G401 (cell line): Measurements from ENCODE around the gene CTSO. TPM values are rescaled to one million over a fixed set of nuclear protein-coding genes. Genes with fewer than 3 reads are reported as not detected.
"Not testable (repeated sequence)": the region's sequence is repeated elsewhere in the genome, so short reads cannot be mapped to it uniquely, and the experiment has no call there.

Experiments
- DNase-seq: peaks from one replicate; pipeline ENCODE4 v3.0.0-alpha.2; 2015; ENCODE audit warnings: low spot score
- in situ Hi-C: cut with HindIII; loops from 2 replicates; pipeline ENCODE4 v1.10.0; 2016; ENCODE audit warnings: low sequenced_read_pairs, mixed read lengths
- total RNA-seq: library from RNA; depleted of rRNA; stranded (reverse); fragments of >200 nt; shearing (Covaris generic); gene quantifications from 2 replicates; pipeline ENCODE4 v1.2.3, GENCODE V29; 2014

Gene CTSO
- total RNA-seq, 1 experiment from 2014 or later, result 14.9 TPM

GRCh38 chr4:155911905-155912304, 41.8 kb downstream of the CTSO start:
- DNase-seq, result no peak
- in situ Hi-C loops, result no loop called here

GRCh38 chr4:155909615-155910226, 43.9 kb downstream of the CTSO start:
- no peak for DNase-seq
- in situ Hi-C loops, result no loop called here

- no peak for DNase-seq
- in situ Hi-C loops, result no loop called here
Observed at GRCh38 chr4:155908187-155909139, 45.2 kb downstream of the CTSO start.

GRCh38 chr4:155907556-155907955, 46.1 kb downstream of the CTSO start:
- no peak for DNase-seq
- in situ Hi-C loops, result no loop called here

GRCh38 chr4:155906554-155907247, 47.0 kb downstream of the CTSO start:
- DNase-seq, result no peak
- in situ Hi-C loops, result no loop called here

DNA sequence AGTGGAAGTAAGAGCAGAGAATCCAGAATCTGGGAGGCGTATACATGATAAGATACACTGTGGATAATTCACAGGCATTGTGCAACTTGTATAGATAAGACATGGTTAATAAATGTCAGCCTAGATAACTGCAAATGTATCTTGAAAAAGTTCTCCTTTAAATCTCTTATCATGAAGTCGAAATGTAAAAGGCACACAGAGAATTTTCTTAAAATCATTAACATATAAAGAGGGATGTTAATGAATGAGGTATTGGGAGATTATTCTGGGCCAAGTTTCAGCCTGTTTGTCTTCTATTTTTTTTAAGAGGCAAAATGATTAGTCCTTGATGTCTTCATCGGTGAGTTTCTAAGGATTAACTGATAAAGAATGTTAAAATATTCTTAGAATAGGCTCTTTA, 49.3 kb downstream of the CTSO start:
- in situ Hi-C loops, result no loop called here
- no peak for DNase-seq

DNA sequence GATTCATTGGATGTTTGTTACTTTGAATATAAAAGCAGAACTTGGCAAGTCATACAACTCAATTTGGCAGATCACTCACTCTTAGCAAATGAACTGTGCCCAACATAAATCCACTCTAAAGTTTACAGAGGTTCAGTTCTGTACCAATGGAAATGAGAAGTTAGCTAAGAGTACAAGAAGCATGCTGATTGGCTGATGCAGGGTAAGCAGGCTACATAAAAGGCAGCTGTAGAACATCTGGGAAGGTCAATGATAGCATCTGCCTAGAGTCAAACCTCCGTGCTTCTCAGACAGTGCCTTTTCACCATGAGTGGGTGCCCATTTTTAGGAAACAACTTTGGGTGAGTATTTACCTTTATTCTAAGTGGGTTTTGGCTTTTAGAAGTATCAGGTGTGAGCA, 50.2 kb downstream of the CTSO start, which contains the start of gene TDO2:
Gene TDO2 (plus strand): TSS at position 244 of the 400 bp plus-strand sequence. CDS start 63 bp downstream, at position 307.
- in situ Hi-C loops, result no loop called here
- DNase-seq, result no peak

DNA sequence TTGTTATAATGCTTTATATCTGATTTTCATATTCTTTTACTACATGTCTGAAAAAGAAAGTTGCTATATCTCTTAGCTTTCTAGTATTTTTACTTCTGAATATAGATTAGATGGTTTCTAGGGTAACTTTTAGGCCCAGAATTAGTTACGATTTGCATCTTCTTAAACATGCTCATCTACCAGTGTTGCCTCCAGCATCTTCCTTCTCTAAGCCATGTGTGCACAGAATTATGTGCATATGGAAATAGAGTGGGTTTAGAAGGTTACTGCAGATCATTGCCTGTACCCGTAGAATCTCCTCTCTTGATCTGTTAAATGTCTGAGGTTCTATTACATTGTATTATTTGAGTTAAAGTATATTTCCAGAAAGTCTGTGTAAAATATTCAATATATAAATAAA, 52.7 kb downstream of the CTSO start:
- DNase-seq, result no peak
- in situ Hi-C loops, result no loop called here

DNA sequence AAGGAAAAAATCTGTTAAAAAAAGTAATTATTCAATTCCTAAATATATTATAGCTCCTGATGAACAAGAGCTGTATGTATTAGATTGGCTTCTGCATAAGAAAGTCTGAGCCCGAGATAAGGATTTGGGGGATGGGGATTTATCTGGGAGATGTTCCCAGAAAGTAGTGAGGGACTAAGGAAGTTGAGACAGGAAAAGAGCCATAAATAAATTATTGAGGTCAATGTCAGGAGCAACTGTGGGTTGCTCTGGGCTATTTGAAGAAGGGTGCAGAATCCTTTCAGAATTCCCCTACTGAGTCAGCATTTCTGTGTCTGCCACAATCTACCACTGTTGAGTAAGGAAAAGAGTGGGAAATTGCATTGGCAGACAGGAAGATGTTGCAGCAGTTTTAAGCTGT, 53.3 kb downstream of the CTSO start:
- in situ Hi-C loops, result no loop called here
- no peak for DNase-seq

- no peak for DNase-seq
- in situ Hi-C loops, result no loop called here
Observed at GRCh38 chr4:155899891-155900290, 53.8 kb downstream of the CTSO start.

DNA sequence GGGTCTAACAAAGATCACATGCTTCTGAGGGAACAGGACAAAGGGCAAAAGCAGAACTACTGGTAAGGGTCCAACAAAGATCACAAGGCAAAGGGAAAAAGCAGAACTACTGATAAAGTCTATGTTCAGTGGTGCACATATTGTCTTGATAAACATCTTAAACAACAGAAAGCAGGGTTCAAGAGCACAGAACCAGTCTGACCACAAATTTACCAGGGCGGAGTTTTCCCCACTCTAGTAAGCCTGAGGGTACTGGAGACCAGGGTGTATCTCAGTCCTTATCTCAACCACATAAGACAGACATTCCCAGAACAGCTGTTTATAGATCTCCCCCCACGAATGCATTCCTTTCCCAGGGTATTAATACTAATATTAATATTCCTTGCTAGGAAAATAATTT, 55.3 kb downstream of the CTSO start:
- in situ Hi-C loops, result not testable (repeated sequence)

GRCh38 chr4:155891058-155891457, 62.6 kb downstream of the CTSO start:
- no peak for DNase-seq
- in situ Hi-C loops, result no loop called here

More for the DNA sequence above, 55.3 kb downstream of the CTSO start:
- not testable (repeated sequence) for DNase-seq

DNA sequence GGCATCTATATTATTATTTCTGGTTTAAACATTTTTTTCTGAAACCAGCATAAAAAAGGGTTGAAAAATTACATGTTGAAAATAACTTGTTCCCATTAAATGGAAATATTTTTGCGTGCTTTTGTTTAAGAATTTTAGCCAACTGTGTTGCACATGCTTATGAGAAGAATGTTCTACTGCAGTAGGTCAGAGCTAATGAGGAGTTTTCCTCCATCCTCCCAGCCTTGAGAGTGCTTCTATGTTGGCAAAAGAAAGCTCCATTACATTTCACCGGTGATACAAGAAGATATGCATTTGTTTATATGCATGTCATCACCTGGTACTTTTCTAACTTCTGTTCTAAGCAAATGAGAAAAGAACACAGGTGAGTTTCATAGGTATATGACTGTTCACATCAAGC, 63.7 kb downstream of the CTSO start:
- in situ Hi-C loops, result no loop called here
- DNase-seq, result no peak

- DNase-seq, result no peak
- in situ Hi-C loops, result no loop called here
Observed at GRCh38 chr4:155889031-155889793, 64.5 kb downstream of the CTSO start.

- no peak for DNase-seq
- in situ Hi-C loops, result no loop called here
Observed at GRCh38 chr4:155887847-155888570, 65.7 kb downstream of the CTSO start.

GRCh38 chr4:155887045-155887444, 66.6 kb downstream of the CTSO start:
- DNase-seq, result no peak
- in situ Hi-C loops, result no loop called here

DNA sequence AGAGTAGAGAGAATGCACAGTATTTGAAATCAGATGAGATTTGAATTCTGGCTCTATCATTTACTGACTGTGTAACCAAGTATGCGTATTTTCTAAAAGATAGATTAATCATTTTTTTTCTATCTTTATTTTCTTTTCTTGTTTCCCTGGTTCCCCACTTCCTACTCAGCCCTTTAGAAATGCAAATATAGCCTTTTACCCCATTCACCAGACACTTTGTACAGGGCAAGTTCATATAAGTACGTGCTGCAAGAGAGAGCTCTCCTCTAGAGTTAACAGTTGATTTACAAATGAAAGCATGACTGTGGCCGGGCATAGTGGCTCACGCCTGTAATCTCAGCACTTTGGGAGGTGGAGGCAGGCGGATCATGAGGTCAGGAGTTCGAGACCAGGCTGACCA, 68.0 kb downstream of the CTSO start:
- DNase-seq, result no peak
- in situ Hi-C loops, result no loop called here

DNA sequence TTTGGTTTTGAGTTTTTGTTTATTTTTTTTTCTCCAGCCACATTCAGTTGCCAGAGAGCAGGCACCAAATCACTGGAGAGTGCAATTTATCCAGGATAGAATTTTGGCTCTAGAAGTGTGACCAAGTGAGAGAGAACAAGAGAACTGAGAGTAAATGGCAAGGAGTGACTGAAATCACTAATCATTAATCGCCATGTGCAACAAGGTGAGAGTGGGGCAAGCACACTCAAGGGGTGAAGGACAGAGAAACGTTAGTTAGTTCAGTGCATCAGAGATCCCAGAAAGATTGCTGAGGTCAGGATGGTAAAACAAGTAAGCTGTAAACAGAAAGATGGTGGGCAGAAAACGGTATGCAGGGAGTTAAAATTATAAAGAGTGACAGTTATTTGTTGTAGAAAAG, 69.8 kb downstream of the CTSO start:
- DNase-seq, result no peak
- in situ Hi-C loops, result no loop called here

GRCh38 chr4:155881555-155881954, 72.1 kb downstream of the CTSO start:
- no peak for DNase-seq
- in situ Hi-C loops, result no loop called here
